ENCODE results near the gene HTR1B. TPM values are rescaled to one million over a fixed set of nuclear protein-coding genes. Genes with fewer than 3 reads are reported as not detected.

The HTR1B gene
- total RNA-seq, 2 experiments from 2014 or later: not detected

DNA sequence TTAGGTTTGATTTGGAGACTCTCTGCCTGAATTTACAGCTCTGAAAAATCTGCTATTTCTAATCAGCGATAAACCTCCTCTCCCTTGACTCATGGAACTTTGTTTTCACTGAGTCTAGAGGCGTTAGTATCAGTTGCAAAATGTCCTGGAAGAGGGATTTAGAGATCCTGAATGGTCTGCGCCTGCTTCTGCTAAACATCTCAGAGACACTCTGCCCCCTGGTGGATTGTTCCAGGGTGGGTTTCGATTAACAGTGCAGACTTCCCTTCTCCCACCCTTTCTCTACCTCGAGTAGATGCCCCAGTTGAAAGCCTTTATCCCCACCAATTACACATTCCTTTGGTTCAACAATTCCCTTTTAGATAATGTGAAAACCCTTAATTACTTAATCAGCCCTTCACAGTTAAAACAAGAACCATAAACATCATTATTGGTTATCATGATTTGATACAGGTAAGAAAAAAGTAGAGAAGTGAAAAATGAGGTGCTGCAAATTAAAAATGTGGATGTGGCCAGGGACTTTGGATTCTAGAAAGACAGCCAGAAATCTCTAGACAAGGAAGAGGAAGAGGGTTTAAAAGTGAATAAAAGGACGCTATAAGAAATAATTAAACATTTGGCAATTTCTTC, 5.5 kb downstream of the HTR1B start:
- CTCF ChIA-PET: interaction anchor here (0.9 kb wide), 1 partner anchor 8 kb away, joined by 4 read pairs; no protein-coding TSS in a partner anchor
- POLR2A ChIA-PET: no interaction called here

DNA sequence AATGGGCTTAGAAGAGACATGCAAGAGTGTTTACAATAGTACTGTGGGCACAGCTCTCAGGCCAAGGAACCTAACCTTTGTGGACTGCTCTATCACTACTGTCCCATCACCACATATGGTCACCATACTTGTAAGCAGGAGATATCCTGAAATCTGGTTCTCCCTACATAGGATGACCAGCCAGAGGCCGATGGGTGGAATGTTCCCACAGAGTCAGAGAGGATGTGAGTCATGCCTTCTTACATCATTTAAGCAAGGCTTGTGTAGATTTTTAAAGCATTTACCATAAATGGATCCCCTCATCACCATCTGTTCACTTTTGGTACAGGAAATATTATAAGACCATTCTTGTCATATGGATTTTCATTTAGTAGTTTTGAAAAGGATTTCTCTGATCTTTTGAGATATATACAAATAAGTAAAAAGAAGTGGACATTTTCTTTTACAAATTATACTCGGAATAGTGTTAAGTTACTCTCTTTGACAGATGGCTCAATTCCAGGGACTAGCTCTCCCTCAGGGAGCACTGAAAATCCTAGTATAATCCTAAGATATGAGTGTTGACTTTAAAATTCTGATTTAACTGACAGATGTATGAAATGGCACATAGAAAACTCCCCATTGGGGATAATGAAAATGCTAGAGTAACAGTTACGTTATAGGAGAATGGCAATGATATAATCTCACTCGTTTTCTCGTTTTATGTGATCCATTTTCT, 6.6 kb downstream of the HTR1B start:
- ChIA-PET CTCF (interaction anchor here (0.9 kb wide), 1 partner anchor 9 kb away, joined by 4 read pairs; no protein-coding TSS in a partner anchor), POLR2A (no interaction called here)

DNA sequence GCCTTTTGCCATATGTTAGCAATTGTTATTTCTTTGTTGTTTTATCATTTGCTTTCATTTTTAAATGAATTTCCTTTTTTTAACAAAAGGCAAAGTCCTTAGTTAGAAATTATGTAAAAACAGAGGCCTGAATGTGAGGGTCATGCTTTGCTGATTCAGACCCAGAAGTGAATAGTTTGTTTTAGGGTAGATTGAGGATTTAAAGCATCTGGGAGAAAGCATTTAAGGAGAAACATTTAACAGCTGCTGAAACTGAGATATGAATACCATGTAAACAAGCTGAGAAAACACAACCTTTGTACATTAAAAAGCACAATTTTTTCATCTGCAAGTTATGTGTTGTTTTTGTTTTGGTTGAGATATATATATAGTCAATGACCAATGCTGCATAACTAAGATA, 8.0 kb downstream of the HTR1B start:
- CTCF ChIA-PET: no interaction called here
- POLR2A ChIA-PET: no interaction called here

DNA sequence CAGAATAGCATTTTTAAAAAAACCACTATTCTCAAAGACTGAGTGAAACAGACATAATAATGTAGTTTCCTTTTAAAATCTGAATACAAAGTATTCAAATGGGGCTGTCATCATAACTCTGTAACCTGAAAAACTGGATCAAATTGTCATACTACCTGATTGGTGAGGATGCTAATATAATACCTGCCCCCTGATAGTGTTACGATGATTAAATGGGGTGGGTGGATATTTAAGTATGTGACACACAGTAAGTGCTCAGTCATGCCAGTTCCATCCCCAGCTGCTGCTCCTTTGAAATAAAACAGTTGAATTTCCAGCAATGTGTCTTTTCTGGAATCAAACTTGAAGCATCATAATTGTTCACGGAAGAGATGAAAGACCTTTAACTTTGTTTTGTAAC, 8.9 kb downstream of the HTR1B start:
- CTCF ChIA-PET: no interaction called here
- POLR2A ChIA-PET: no interaction called here

DNA sequence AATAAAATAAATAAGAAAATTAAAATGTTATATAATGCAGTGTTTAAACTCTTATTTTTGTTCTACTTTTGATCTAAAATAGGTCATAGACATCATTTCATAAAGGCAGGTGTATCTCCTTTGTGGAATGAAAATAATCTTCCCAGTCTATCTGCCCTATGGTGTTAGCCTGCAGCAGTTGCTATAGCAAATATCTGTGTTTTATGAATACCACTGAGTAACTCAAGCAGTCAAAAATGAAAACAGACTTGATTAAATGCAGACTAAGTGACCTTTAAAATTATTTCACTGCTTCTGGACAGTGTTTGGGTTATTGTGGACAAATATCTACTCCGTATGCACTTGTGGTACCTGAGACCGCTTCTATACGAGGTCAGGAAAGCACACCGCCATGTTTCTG, 11.8 kb downstream of the HTR1B start:
- POLR2A ChIA-PET: no interaction called here
- CTCF ChIA-PET: no interaction called here

DNA sequence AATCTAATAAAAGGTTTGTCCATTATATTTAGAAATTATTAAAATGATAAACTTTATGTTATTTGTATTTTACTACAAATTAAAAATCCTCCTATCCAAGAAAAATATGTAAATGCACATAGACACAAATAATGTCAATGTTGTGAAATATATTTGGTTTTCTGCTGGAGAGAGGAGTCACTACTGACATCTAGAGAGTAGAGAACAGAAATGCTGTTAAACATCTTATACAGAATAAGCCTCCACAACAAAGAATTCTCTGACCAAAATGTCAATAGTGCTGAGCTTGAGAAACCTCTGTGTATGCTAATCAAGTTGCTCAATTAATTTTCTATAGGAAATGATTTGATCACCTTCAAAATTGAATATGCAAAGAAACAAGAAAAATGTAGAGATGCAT, 12.4 kb downstream of the HTR1B start:
- ChIA-PET CTCF (no interaction called here), POLR2A (no interaction called here)

DNA sequence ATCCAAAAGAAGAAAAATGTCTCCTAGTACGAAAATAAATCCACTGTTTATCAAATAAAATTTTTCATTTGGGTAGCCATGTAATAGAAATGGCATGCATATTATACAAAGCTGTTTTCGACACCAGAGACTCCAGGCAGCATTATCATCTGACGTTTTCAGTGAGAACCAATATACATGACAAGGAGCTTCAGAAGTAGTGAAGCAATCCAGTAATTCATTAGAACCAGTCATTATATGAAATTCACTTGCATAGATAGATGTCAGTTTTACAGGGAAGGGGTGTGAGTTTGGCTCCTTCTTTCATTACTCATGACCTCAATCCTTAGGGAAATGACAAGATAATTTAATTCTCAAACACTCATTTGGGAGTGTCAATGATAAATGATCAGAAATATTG, 14.7 kb downstream of the HTR1B start:
- POLR2A ChIA-PET: no interaction called here
- CTCF ChIA-PET: no interaction called here

DNA sequence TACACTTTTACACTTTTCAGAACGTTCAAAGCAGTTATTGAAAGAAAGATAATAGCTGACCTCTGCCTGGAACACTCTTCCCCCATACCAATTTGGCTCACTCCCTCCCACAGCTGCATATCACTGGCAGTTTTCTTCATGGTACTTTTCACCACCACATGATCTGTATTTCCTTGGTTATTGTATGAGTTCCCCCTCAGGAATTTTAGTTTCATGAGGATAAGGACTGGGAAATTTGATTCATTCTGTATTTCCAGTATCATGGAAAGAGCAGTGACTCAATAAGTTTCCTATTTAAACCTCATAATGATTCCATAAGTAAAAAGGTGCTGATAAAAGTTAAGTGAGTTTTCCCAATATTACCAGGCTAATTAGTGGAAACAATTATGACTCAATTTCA, 16.0 kb downstream of the HTR1B start:
- POLR2A ChIA-PET: no interaction called here
- CTCF ChIA-PET: no interaction called here

DNA sequence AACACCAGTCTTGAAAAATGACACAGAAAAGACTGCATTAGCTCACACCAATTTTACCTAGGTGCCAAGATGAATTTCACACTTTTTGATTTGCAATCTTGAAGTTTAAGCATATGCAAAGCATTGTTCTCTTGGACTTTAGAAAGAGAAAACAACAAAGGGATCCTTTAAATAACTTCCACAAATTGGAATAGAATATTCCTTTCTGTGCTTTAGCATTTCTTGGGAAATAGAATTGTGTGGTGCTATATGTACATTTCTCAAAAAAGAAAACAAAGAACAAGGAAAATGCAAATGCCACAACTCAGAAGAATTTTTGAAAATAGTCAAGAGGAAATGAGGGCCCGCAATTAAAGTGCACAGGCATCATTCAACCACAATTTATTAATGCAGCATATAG, 17.0 kb downstream of the HTR1B start:
- ChIA-PET POLR2A (no interaction called here), CTCF (no interaction called here)

DNA sequence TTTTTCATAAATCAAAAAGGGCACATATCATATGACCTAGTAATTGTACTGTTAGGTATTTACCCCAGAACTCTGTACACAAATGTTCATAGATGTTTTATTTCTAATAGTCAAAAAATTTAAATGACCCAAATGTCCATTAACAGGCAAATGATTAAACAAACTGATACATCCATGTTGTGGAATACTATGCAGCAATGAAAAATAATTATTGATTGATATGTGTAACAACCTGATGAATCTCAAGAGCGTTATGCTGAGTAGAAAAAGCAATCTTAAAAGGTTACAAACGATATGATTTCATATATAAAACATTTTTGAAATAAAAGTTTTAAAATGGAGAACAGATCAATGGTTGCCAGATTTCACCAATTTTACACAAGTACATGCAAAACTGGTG, 18.1 kb downstream of the HTR1B start:
- POLR2A ChIA-PET: no interaction called here
- CTCF ChIA-PET: no interaction called here

DNA sequence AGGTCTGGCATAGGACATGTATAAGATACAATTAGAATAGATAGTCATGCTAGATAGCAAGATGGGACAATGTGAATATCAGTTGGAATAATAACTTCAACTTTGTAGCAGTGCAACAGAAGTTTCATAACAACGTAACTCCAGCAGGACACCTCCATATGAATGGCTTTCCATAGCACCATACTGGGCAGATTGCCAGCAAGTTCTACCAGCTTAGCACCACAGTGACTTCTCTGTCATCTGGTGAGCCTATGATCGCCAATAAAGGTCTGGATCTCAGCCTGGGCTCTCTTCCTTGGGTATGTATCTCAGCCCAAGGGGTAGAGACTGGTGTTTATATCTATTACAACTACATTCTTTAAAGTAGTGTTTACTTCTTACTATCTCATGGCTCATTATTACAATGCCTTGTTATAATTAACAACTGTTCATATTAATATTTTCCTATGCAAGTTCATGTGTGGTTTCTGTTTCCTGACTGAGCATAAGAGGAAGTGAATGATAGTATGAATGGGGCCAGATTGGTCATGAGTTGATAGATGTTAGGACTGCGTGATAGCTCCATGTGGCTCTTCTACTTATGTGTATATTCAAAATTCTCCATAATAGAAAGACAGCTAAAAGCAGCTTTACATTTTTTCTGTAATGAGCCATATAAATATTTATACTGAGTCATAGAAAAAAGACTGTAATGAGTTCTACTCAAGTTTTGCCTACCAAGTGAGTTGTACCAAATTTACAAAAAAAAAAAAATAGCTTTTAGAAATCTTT, 22.9 kb downstream of the HTR1B start:
- CTCF ChIA-PET: no interaction called here
- POLR2A ChIA-PET: no interaction called here

DNA sequence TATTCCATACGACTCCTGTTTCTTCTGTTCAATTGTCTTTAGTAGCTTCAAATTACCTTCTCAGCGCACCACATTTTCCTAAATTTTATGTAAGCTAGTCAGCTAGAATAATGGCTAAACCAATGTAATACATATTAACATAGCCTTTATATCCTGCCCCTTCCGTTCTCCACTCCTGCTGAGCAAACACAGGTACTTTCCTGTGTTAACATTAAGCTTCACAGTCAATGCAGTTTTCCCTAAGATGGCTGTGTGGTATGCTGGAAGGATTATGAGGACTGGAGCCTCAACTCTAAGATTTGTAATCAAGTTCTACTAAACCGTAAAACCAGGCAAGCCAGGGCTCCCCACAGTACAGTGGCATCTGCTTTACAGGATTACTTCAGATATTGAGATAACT, 29.4 kb downstream of the HTR1B start:
- POLR2A ChIA-PET: no interaction called here
- CTCF ChIA-PET: no interaction called here

DNA sequence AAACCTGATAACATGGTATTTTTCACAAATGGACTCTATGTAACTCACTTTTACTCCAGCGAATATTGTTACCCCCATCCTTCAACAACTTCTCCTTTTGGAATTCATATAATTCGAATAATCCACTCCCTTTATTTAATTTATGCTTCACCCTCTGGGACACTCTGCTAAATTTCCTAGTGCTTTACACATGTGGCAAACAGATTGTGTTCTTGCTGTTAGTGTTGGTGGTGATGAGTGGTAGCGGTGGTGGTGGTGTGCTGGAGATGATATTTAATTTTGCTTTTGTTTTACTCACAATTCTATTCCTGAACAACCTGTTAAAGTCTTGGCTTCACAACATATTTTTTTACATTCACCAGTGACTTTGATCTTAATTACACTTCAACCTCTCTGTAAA, 32.8 kb downstream of the HTR1B start:
- ChIA-PET POLR2A (no interaction called here), CTCF (no interaction called here)

DNA sequence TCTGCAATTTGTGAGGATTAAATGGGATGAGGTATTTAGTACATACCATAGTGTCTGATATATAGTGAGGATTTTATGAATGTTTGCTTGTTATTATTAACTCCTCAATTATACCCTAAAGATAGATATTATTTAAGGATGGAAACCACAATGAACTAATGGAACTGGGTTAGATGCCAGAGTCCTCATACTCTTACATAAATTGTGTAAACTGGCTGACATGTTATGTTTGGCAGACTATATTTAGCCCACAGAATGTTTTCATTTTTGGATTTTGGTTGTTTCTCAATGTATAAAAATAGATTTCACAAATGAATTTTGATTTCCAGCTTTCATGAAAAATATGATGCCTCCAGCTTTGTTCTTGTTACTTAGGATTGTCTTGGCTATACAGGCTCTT, 37.6 kb downstream of the HTR1B start:
- ChIA-PET POLR2A (no interaction called here), CTCF (no interaction called here)

DNA sequence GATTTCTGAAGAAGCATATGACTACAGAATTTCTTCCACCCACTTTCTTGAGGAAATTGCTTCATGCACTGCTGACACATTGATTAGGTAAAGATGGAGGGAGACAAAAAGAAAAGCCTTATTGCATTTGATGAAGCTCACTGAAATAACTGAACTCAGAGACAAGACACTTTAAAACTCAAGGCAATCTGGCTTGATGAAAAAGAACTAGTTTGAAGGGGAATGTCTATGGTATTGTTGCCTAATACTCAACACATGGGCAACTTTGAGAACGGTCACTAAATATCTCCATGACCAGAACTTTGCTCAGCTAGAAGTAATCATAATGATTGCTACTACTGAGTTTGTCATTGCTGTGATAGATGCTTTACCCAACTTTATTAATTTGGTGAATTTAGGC, 38.1 kb downstream of the HTR1B start:
- POLR2A ChIA-PET: no interaction called here

DNA sequence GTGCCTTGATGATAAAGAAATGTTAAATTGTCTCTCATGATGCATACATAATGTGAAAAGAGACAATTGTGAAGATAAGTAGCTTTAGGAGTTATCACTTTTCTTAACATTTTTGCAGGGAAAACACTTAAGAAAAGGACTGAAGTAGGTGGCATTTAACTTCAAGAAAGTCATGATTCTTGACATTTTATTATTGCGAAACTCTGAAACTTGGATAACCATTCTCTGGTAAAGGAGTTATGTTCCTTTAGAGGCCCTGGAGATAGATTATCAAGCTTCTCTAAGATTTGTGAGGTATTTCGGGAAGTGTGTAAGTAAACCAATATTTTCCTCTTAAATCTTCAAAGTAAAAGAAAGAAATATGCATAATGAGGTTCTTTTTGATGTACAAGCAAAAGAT, 38.5 kb downstream of the HTR1B start:
- ChIA-PET CTCF (no interaction called here), POLR2A (no interaction called here)

More for the DNA sequence above, 38.1 kb downstream of the HTR1B start:
- CTCF ChIA-PET: no interaction called here

DNA sequence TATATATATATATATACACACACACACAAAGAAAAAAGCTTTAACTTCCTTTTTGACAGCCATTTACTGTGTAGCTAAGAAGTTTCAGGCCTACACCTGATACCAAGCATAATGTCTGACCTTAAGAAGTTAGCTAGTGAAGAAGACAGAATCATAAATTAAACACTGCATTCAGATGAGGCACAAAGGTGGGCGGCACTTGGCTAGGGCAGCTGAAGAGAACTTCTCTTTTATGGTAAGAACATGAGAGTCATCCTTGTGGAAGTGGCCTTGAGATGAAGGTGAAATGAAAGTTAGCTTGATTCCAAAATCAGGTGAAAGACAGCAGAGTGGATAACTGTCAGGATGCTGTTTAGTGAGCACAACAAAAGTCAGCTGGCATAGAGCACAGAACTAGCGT, 46.5 kb downstream of the HTR1B start:
- ChIA-PET CTCF (no interaction called here), POLR2A (no interaction called here)

DNA sequence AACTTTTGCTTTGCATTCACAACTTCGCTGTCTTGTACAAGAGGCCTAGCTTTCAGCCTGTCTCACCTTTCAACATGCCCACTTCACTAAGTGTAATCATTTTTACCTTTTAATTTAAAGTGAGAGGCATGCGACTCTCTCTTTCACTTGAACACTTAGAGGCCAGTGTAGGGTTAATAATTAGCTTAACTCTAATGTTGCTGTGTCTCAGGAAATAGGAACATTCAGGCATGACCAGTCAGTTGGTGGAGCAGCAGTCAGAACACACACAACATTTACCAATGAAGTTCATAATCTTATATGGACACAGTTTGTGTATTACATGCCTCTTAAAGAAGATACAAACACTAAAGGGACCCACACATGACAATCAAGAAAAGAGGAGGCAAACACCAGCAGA, 47.6 kb downstream of the HTR1B start:
- CTCF ChIA-PET: no interaction called here
- POLR2A ChIA-PET: no interaction called here

Data from activated CD8-positive, alpha-beta memory T cell treated with anti-CD3 and anti-CD28 coated beads for 36 hours (primary cell).